SK-N-SH (cell line): ENCODE data around the gene KRABD2.

Experiments
- CTCF ChIA-PET: fragments of 300-600, 350-600 bp; formaldehyde crosslinking; extraction: SDS; loops from one replicate; lab custom pipeline; 2021; lab: Yijun Ruan, JAX
- POLR2A ChIA-PET: fragments of 350-600 bp; sonication (Branson Sonifier 250); formaldehyde crosslinking; extraction: SDS; loops from one replicate; lab custom pipeline; 2020; ENCODE audit warnings: antibody characterized with exemption, inconsistent platforms; lab: Yijun Ruan, JAX
- DNase-seq: peaks from one replicate; pipeline ENCODE4 v3.0.0; 2012
- H2AFZ ChIP-seq: fragments of 200-600 bp; sonication (generic); 2 replicates; pipeline ENCODE4 v1.8.1; 2016; ENCODE audit warnings: antibody characterized with exemption, mild to moderate bottlenecking, low read depth
- H3F3A ChIP-seq: fragments of 200-600 bp; sonication (generic); replicated peaks from 2 replicates; pipeline ENCODE3; 2016; ENCODE audit warnings: antibody characterized with exemption, mild to moderate bottlenecking; ENCODE audit not compliant: insufficient read depth
- H3K27ac ChIP-seq, 2 experiments: fragments of 200-500 bp in 1 of 2; fragments of 200-600 bp in 1 of 2; sonication (Bioruptor generic) in 1 of 2; sonication (generic), shearing (Covaris generic) in 1 of 2; 2 replicates each; pipeline versions ENCODE4 v1.5.1 to v1.6.1; 2014 to 2016; ENCODE audit warnings: low read depth in 2 of 2, inconsistent platforms in 1 of 2, low read length in 1 of 2, mild to moderate bottlenecking in 1 of 2, mixed read lengths in 1 of 2
- H3K27me3 ChIP-seq: fragments of 200-600 bp; sonication (generic), shearing (Covaris generic); 2 replicates; pipeline ENCODE4 v1.6.1; 2016; ENCODE audit warnings: mixed run types; ENCODE audit not compliant: insufficient read depth
- H3K36me3 ChIP-seq, 2 experiments: fragments of 200-500 bp in 1 of 2; fragments of 200-600 bp in 1 of 2; sonication (Bioruptor generic) in 1 of 2; sonication (generic) in 1 of 2; replicated peaks in 1 of 2; 2 replicates each; pipeline versions ENCODE3 to v1.5.1; 2014 to 2016; ENCODE audit warnings: low read length in 1 of 2, mild to moderate bottlenecking in 1 of 2; ENCODE audit not compliant: insufficient read depth in 2 of 2, control insufficient read depth in 1 of 2
- H3K4me1 ChIP-seq, 2 experiments: fragments of 200-500 bp in 1 of 2; fragments of 200-600 bp in 1 of 2; sonication (Bioruptor generic) in 1 of 2; sonication (generic), shearing (Covaris generic) in 1 of 2; 2 replicates each; pipeline versions ENCODE4 v1.5.1 to v1.6.1; 2014 to 2016; ENCODE audit warnings: low read depth in 1 of 2, low read length in 1 of 2, mixed run types in 1 of 2; ENCODE audit not compliant: insufficient read depth in 2 of 2, control insufficient read depth in 1 of 2
- H3K4me2 ChIP-seq: fragments of 200-600 bp; sonication (generic), shearing (Covaris generic); 2 replicates; pipeline ENCODE4 v1.6.1; 2017; ENCODE audit warnings: mixed run types
- H3K4me3 ChIP-seq, 2 experiments: fragments of 200-500 bp in 1 of 2; fragments of 200-600 bp in 1 of 2; sonication (Bioruptor generic) in 1 of 2; sonication (generic), shearing (Covaris generic) in 1 of 2; 2 replicates each; pipeline versions ENCODE4 v1.5.1 to v1.8.1; 2014 to 2016; ENCODE audit warnings: low read depth in 2 of 2, inconsistent platforms in 1 of 2, low read length in 1 of 2, mild to moderate bottlenecking in 1 of 2, mixed read lengths in 1 of 2, moderate library complexity in 1 of 2
- H3K79me2 ChIP-seq: fragments of 200-600 bp; sonication (generic); 2 replicates; pipeline ENCODE4 v1.8.1; 2017; ENCODE audit warnings: mild to moderate bottlenecking; ENCODE audit not compliant: insufficient read depth
- H3K9ac ChIP-seq: fragments of 200-600 bp; sonication (generic); 2 replicates; pipeline ENCODE4 v1.6.1; 2017; ENCODE audit warnings: mixed run types
- H3K9me2 ChIP-seq: fragments of 200-600 bp; sonication (generic); 2 replicates; pipeline ENCODE4 v1.6.1; 2017; ENCODE audit warnings: mixed run types
- H3K9me3 ChIP-seq: fragments of 200-600 bp; sonication (generic); 2 replicates; pipeline ENCODE4 v1.6.1; 2017; ENCODE audit warnings: mixed run types, mild to moderate bottlenecking, moderate library complexity
- H4K20me1 ChIP-seq: fragments of 200-600 bp; sonication (generic); 2 replicates; pipeline ENCODE4 v1.6.1; 2017; ENCODE audit warnings: mild to moderate bottlenecking, mixed run types; ENCODE audit not compliant: insufficient read depth
- CHD2 ChIP-seq: fragments of 150-350 bp; IDR thresholded peaks from 2 replicates; pipeline ENCODE4 v1.6.1; 2018; ENCODE audit warnings: low read length; ENCODE audit not compliant: partially characterized antibody
- ELF1 ChIP-seq: IDR thresholded peaks from 2 replicates; pipeline ENCODE4 v1.4.0; 2012
- EP300 ChIP-seq, 2 experiments: IDR thresholded peaks; 2 replicates each; pipeline versions ENCODE4 v1.4.0 to v1.6.1; 2012; ENCODE audit warnings: borderline replicate concordance in 1 of 2, low read depth in 1 of 2, low read length in 1 of 2
- EZH2phosphoT487 ChIP-seq: fragments of 200-600 bp; sonication (generic); IDR thresholded peaks from 2 replicates; pipeline ENCODE4 v1.6.1; 2017; ENCODE audit warnings: low read depth, mixed run types, mild to moderate bottlenecking, antibody characterized with exemption, moderate library complexity, borderline replicate concordance
- FOXJ3 ChIP-seq: sonication (generic); formaldehyde crosslinking; IDR thresholded peaks from 2 replicates; pipeline ENCODE4 v1.5.1; 2020; ENCODE audit warnings: mild to moderate bottlenecking, missing genetic modification reagents
- FOXM1 ChIP-seq: IDR thresholded peaks from 2 replicates; pipeline ENCODE4 v1.4.0; 2012; ENCODE audit warnings: low read depth, mild to moderate bottlenecking
- GABPA ChIP-seq: IDR thresholded peaks from 2 replicates; pipeline ENCODE4 v1.4.0; 2012; ENCODE audit warnings: low read depth, mild to moderate bottlenecking
- JUND ChIP-seq: IDR thresholded peaks from 2 replicates; pipeline ENCODE4 v1.4.0; 2012
- MAX ChIP-seq: IDR thresholded peaks from 2 replicates; pipeline ENCODE4 v1.4.0; 2012; ENCODE audit warnings: low read depth
- NRF1 ChIP-seq: IDR thresholded peaks from 2 replicates; pipeline ENCODE4 v1.6.1; 2012; ENCODE audit warnings: low read depth, mild to moderate bottlenecking, low read length
- RCOR1 ChIP-seq: fragments of 150-350 bp; IDR thresholded peaks from 2 replicates; pipeline ENCODE4 v1.6.1; 2017; ENCODE audit warnings: antibody characterized with exemption, low read length
- RFX5 ChIP-seq: IDR thresholded peaks from 2 replicates; pipeline ENCODE4 v1.6.1; 2012; ENCODE audit warnings: mild to moderate bottlenecking, improper control_type of control experiment, low read length
- RXRA ChIP-seq: IDR thresholded peaks from 2 replicates; pipeline ENCODE4 v1.4.0; 2012; ENCODE audit warnings: low read depth, mild to moderate bottlenecking, borderline replicate concordance
- SIN3A ChIP-seq: IDR thresholded peaks from 2 replicates; pipeline ENCODE4 v1.6.1; 2012; ENCODE audit warnings: low read depth, mild to moderate bottlenecking, low read length, moderate library complexity, borderline replicate concordance
- SMC3 ChIP-seq: IDR thresholded peaks from 2 replicates; pipeline ENCODE4 v1.6.1; 2012; ENCODE audit warnings: low read depth, low read length, improper control_type of control experiment
- TCF12 ChIP-seq: IDR thresholded peaks from 2 replicates; pipeline ENCODE4 v1.4.0; 2012
- TEAD4 ChIP-seq: IDR thresholded peaks from 2 replicates; pipeline ENCODE4 v1.4.0; 2012; ENCODE audit warnings: mild to moderate bottlenecking, borderline replicate concordance; ENCODE audit not compliant: insufficient read depth
- USF1 ChIP-seq: IDR thresholded peaks from 2 replicates; pipeline ENCODE4 v1.4.0; 2012; ENCODE audit warnings: low read depth, borderline replicate concordance
- USF2 ChIP-seq: fragments of 150-350 bp; IDR thresholded peaks from 2 replicates; pipeline ENCODE4 v1.6.1; 2017; ENCODE audit warnings: antibody characterized with exemption, low read length, low read depth, borderline replicate concordance
- WGBS: methylation state at CpG from one replicate; pipeline ENCODE4 v1.1.6; 2017; ENCODE audit warnings: low lambda C conversion rate; 5-methylcytosine and 5-hydroxymethylcytosine counted together
- TF ChIP-seq, protein P1 (sequence below): IDR thresholded peaks from 2 replicates; pipeline ENCODE4 v1.4.0; 2012; ENCODE audit warnings: low read depth, borderline replicate concordance
- TF ChIP-seq, protein P2 (sequence below): IDR thresholded peaks from 2 replicates; pipeline ENCODE4; 2012
- TF ChIP-seq, protein P3 (sequence below): fragments of 200-600 bp; sonication (generic); IDR thresholded peaks from 2 replicates; pipeline ENCODE4 v1.6.1; 2017; ENCODE audit warnings: antibody characterized with exemption, mild to moderate bottlenecking, moderate library complexity

The KRABD2 gene

GRCh38 chr17:8387914-8388651 is 11.6 kb upstream of the KRABD2 start (continued):
- TF ChIP-seq, protein P1, sequence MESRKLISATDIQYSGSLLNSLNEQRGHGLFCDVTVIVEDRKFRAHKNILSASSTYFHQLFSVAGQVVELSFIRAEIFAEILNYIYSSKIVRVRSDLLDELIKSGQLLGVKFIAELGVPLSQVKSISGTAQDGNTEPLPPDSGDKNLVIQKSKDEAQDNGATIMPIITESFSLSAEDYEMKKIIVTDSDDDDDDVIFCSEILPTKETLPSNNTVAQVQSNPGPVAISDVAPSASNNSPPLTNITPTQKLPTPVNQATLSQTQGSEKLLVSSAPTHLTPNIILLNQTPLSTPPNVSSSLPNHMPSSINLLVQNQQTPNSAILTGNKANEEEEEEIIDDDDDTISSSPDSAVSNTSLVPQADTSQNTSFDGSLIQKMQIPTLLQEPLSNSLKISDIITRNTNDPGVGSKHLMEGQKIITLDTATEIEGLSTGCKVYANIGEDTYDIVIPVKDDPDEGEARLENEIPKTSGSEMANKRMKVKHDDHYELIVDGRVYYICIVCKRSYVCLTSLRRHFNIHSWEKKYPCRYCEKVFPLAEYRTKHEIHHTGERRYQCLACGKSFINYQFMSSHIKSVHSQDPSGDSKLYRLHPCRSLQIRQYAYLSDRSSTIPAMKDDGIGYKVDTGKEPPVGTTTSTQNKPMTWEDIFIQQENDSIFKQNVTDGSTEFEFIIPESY: no peak
- no peak for TF ChIP-seq RCOR1
- TF ChIP-seq RFX5: no peak
- no peak for TF ChIP-seq USF2
- no peak for TF ChIP-seq USF1
- no peak for TF ChIP-seq SMC3

- WGBS: 96% methylated on average over 6 of the region's 6 CpGs
- Histone ChIP-seq H3K4me3 (no peak overlapping the region), H3K9me2 (no peaks in the 10 kb centered on the region), H3K9ac (no peak overlapping the region), H3K36me3 (peaks cover 0 to 5% of the 10 kb centered on the region in 2 experiments), H3K9me3 (no peaks in the 10 kb centered on the region), H2AFZ (no peak overlapping the region), H3F3A (peaks cover 29% of the 10 kb centered on the region), H3K79me2 (peaks cover 12% of the 10 kb centered on the region), H3K4me2 (no peak overlapping the region), H4K20me1 (peaks cover 5% of the 10 kb centered on the region), H3K4me1 (peaks cover 8 to 11% of the 10 kb centered on the region in 2 experiments; a peak in 2 of 4 replicates), H3K27me3 (no peaks in the 10 kb centered on the region), H3K27ac (no peak overlapping the region)
- no peak for TF ChIP-seq TEAD4
- no peak for TF ChIP-seq GABPA
- TF ChIP-seq FOXJ3 (CRISPR knock-in tag): no peak
- TF ChIP-seq SIN3A: no peak
- no peak for TF ChIP-seq JUND
- no peak for TF ChIP-seq RXRA
- TF ChIP-seq FOXM1: no peak
- TF ChIP-seq EP300 (IDR thresholded peaks at IDR 0.05; ENCODE audit: borderline replicate concordance in 1 of 2, low read depth in 1 of 2, low read length in 1 of 2): no peak
- no peak for TF ChIP-seq USF1
- TF ChIP-seq TCF12: no peak
- no peak for TF ChIP-seq EZH2phosphoT487
- TF ChIP-seq MAX: no peak
- TF ChIP-seq, protein P2, sequence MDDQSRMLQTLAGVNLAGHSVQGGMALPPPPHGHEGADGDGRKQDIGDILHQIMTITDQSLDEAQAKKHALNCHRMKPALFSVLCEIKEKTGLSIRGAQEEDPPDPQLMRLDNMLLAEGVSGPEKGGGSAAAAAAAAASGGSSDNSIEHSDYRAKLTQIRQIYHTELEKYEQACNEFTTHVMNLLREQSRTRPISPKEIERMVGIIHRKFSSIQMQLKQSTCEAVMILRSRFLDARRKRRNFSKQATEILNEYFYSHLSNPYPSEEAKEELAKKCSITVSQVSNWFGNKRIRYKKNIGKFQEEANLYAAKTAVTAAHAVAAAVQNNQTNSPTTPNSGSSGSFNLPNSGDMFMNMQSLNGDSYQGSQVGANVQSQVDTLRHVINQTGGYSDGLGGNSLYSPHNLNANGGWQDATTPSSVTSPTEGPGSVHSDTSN: no peak
- TF ChIP-seq NRF1: no peak
- no peak for TF ChIP-seq ELF1
- no peak for TF ChIP-seq CHD2
- TF ChIP-seq, protein P3, sequence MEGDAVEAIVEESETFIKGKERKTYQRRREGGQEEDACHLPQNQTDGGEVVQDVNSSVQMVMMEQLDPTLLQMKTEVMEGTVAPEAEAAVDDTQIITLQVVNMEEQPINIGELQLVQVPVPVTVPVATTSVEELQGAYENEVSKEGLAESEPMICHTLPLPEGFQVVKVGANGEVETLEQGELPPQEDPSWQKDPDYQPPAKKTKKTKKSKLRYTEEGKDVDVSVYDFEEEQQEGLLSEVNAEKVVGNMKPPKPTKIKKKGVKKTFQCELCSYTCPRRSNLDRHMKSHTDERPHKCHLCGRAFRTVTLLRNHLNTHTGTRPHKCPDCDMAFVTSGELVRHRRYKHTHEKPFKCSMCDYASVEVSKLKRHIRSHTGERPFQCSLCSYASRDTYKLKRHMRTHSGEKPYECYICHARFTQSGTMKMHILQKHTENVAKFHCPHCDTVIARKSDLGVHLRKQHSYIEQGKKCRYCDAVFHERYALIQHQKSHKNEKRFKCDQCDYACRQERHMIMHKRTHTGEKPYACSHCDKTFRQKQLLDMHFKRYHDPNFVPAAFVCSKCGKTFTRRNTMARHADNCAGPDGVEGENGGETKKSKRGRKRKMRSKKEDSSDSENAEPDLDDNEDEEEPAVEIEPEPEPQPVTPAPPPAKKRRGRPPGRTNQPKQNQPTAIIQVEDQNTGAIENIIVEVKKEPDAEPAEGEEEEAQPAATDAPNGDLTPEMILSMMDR: no peak
- no peak for DNase-seq
- ChIA-PET POLR2A (no interaction called here), CTCF (interaction anchor here (0.7 to 1.8 kb wide), 2 partner anchors 216 to 360 kb away, joined by 3 to 4 read pairs; no protein-coding TSS in a partner anchor)
Observed at GRCh38 chr17:8386841-8387240, 10.3 kb upstream of the KRABD2 start.
